NOMO-1 treated with DMSO at 0.1 percent for 48 hours (cell line): ENCODE results near the gene GXYLT2.
"Not testable (repeated sequence)": the region's sequence is repeated elsewhere in the genome, so short reads cannot be mapped to it uniquely, and the experiment has no call there.

ENCODE experiments used
- DNase-seq: peaks from one replicate; lab custom pipeline; 2025; ENCODE audit not compliant: unreplicated experiment; lab: John Stamatoyannopoulos, UW

Gene GXYLT2

DNA sequence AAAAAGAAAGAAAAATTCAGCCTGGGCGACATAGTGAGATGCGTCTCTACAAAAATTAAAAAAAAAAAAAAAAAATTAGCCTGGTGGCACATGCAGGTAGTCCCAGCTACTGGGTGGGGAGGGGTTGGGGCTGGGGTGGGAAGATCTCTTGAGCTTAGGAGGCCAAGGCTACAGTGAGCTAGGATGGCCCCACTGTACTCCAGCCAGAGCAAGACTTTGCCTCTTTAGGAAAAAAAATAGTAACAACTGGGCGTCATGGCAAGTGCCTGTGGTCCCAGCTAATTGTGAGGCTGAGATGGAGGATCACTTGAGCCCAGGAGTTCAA, 84.8 kb downstream of the GXYLT2 start:
- no peak for DNase-seq

DNA sequence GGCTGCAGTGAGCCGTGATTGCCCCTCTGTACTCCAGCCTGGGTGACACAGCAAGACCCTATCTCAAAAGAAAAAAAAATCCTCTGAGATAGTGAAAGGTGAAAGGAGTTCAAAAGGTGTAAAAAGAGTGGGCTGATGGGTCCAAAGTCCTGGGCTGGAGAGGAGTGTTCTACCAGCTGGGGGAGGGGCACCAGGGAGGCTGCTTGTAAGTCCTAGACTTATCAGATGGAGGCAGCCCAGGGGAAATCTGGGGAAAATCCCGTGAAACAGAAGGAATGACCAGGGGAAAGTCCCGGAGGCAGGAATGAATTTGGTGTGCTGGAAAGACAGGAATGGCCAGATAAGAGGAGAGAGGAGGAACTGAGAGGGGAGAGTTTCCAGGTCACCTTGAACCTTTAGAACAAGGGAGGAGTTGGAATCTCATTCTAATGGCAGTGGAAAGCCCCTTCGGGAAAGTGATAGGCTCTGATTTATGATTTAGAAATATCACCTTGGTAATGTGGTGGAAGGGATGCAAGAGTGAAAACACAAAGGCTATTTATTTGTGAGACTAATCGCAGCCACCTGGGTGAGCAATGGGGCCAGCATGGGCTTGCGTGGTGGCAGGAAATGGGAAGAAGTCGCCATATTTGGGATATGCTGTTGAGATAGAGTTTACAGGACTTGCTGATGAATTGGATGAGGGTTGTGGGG, 85.3 kb downstream of the GXYLT2 start:
- no peak for DNase-seq

DNA sequence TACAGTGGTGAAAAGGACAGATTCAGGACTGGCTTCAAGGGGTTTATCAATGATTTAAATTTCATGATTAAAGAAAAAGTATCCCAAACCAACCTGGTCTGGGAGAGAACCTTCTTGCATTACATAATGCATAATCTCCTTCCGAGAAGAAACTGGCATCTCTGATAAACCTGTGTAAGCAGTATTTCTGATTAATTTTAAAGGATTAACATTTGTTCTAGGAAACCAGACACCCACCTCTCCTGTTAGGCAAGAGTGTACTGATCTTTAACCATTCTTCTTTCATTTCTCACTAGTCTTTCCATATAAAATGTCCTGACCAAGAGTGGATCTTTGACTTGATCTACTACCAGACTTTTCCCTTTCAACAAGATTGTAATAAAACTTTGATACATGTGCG, 85.9 kb downstream of the GXYLT2 start:
- DNase-seq = no peak

DNA sequence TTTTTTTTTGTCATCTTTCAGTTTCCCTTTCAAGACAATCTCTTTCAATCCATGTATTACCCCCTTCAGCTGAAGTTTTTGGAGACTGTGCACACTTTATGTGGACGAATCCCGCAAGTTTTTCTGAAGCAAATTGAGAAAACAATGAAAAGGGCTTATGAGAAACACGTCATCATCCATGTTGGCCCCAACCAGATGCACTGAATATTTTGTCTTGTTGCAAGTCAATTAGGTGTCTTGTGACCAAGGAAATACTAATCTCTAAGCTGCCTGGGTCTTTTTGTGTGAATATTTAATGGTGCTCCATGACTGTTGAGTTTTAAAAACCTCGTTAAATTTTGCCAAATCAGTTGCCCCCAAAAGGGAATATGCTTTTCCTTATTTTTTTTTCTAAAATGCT, 87.1 kb downstream of the GXYLT2 start:
- no peak for DNase-seq

DNA sequence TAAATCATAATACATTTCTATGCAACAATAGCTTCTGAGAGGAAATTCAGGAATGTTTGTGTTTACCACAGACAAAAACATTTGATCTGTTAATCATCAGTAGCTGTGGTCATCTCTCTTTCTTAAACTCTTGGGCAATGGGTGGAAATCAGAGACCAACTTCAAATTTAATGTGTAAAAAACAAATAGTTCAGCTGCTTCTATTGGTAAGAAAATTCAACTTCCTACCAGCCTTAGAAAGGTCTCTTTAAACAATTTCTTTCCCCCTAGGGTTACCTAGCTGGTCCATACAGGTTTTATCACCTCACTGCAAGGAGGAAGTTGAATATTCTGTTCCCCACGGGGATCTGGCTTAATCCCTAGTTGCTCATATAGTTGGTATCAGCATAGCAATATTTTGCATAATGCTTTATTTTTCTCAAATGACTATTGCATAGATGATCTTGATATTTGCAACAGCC, 88.5 kb downstream of the GXYLT2 start:
- no peak for DNase-seq

DNA sequence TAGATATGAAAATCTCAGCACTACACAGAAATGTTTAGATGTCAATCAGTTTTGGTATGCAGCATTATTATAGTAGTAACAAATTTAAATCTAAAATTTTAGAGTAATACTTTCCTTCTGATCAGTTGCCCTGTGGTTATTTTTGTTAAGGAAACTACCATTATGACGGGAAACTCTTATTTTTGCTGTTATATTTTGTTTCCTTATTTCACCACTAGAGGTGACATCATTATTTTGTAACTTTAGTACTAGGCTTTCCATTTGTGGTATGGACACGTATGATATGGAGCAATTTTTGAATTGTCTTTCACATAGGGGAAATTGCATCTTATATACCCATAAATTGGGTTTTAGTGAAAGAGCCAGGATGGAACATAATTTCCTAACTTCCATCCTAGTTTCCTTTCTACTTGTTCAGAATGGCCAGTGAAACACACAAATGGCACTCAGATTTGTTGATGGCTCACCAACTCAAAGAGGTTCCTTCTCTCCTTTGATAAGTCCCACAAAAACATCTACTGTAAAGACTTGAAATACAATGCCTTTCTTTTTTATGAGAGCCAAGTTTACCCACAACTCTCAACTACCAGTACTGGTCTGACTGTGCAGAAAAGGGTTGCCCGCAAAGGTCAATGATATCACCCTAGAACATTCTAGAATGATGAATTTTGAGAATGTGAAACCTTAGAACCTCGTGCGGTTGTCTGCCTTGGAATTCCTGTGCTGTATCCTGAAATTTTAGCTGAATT, 89.4 kb downstream of the GXYLT2 start:
- DNase-seq = peak; percentile 90

DNA sequence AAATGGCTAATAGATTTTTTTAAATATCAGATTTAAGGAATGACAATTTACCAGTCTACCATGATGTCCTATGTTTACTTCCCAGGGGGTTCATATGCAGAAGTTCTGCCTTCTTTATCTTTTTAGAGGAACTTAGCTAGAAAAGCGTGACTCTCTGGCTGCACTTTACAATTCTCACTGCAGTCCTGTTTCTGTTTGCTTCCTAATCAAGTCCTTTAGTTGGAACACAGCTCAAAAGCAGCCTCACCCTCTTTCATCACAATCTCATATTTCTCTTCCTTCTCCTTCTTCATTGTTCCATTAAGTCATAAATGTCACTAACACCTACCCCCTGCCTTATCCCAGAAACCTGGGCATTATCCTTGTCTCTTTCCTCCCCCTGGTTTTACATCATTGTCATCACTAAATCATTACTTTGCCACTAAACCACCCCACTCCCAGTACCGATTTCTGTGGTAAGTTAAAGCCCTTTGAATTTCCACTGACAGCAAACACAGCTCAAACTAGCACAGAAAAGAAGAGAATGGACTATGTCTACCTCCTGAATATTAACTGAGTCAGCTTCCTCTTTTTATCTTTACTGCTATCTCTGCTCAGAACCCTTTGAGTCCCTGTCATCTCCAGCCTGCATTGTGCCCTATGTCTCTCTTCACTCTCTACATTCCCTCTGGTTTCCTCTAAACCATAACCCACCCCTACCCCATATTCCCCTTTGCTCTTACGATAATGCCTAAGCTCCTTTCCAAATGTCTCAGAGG, 94.9 kb downstream of the GXYLT2 start:
- DNase-seq = peak; percentile 47

DNA sequence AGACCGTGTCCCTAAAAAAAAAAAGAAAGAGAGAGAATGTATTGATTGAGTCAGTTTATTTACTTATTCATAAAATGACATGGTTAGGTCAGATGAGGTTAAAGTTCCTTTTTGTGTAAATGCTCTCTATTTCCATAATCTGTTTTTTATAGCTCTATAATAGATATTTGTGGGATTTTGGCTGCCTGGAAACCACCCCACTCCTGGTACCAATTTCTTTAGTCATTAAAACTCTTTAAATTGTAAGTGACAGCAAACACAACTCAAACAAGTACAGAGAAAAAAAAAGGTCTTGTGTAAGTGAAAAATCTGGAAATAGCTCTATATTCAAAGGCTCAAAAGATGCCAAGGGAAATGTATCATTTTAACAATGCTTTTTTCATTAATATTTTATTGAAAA, 97.7 kb downstream of the GXYLT2 start:
- no peak for DNase-seq

DNA sequence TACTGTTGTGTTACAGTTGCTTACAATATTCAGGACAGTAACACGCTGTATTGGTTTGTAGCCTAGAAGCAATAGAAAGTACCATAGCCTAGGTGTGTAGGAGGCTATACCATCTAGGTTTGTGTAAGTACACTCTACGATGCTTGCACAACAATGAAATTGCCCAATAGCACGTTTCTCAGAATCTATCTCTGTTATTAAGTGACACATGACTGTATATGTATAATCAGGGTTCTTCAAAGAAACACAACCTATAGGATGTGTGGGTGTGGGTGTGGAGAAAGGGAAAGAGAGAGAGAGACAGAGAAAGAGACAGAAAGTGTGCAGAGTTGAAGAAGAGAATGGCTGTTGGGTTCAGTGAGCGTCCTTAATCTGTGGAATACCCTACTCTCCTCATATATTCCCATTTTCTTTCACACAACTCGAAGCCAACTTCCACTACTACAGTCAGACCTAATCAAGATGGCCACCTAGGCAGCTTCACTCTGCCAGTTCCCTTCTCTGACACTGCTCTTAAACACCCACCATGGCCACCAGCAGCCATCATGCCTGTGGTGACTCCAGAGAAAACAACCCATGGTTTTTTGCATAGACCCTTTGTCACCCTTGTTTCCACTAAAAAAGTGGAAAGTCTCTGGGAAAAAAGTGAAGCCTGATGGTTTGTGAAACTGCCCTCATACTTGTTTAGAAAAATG, 103.0 kb downstream of the GXYLT2 start:
- no peak for DNase-seq

DNA sequence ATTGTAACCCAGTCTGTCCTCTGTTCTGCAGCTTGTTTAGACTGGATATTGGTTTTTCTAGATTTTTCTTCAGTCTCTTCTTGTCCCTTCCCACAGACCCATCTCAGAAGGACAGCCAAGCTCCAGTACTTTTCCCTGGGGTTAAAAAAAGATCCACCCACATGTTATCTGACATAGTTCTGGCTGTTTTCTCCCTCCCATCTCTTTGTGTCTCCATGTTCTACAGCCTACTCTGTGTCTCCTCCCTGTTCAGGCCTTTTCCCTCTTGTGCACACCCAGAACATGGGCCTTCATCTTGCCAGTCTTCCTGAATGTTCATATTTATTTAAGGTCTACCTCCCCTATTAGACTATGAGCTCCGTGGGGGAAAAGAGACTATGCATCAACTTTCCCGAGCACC, 103.7 kb downstream of the GXYLT2 start:
- DNase-seq = no peak

DNA sequence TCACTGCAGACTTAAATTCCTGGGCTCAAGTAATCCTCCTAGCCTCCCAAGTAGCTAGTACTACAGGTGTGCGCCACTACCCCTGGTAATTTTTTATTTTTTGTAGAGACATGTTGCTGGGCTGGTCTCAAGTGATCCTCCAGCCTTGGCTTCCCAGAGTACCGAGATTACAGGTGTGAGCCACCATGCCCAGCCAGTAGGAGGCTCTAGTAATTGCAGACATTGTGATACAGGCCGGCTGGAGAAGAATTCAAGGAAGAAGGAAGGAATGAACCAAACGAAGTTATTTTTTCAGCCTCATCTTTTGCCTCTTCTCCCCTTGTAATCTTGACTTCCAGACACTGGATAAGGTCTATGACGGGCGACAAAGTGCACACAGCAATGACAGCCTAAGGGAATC, 105.5 kb downstream of the GXYLT2 start:
- DNase-seq = no peak

DNA sequence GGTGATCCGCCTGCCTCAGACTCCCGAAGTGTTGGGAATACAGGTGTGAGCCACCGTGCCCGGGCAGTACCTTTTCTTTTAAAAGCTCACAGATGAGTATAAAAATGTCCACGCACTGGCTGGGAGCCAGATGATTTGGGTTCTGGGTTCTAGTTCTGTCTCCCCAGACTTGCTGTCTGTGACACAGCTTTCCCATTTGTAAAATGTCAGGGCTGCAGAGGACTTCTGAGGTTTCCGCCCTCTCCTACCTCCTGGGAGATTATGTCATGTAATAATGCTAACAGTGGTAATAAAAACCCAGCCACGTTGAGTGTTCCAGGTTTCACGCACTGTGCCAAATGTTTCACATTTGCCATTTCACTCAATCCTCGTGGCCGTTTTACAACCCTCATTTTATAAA, 107.5 kb downstream of the GXYLT2 start:
- no peak for DNase-seq

DNA sequence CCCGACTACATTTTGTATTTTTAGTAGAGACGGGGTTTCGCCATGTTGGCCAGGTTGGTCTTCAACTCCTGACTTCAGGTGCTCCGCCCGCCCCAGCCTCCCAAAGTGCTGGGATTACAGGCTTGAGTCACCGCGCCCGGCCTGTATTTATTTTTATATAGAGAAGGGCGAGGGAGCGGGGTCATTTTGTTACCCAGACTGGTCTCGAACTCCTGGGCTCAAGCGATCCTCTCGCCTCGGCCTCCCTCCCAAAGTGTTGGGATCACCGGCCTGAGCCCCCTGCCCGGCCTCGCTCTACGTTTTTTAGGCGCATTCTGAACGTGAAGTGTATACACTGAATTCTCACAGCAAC, 108.3 kb downstream of the GXYLT2 start:
- no peak for DNase-seq

DNA sequence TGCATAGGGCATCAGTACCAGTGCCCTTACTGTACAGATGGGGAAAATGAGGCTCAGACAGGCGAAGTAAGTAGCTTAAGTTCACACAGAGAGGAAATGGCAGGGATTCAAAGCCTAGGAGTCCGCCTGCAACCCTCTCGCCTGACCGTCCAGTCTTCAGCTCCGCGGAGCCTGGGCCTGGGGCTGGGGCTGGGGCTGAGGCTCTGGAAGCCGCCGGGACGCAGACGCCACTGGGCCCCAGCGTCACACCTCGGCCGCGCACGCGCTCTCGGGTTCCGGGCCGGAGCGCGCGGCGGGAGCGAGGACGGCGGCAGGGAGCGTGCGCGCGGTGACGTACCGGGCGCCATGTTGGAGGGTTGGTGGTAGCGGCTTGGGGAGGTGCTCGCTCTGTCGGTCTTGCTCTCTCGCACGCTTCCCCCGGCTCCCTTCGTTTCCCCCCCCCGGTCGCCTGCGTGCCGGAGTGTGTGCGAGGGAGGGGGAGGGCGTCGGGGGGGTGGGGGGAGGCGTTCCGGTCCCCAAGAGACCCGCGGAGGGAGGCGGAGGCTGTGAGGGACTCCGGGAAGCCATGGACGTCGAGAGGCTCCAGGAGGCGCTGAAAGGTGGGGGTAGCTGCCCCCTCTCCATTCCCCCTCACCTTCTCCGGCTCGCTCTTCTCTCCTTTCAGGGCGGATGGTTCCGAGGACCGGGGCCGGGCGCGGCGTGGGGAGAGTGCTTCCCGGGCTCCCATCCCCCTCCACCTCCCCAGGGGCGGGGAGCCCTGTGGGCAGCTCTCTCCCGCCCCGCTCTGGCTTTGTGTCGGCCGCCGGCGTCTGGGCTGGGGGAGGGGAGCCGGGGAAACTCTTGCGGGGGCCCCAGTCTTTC, 108.9 kb downstream of the GXYLT2 start, which contains the start of gene PPP4R2:
TSS of gene PPP4R2 (plus strand) at position 339 of the 861 bp plus-strand sequence. CDS start at position 566, 227 bp downstream.
- DNase-seq = peak; percentile 77

DNA sequence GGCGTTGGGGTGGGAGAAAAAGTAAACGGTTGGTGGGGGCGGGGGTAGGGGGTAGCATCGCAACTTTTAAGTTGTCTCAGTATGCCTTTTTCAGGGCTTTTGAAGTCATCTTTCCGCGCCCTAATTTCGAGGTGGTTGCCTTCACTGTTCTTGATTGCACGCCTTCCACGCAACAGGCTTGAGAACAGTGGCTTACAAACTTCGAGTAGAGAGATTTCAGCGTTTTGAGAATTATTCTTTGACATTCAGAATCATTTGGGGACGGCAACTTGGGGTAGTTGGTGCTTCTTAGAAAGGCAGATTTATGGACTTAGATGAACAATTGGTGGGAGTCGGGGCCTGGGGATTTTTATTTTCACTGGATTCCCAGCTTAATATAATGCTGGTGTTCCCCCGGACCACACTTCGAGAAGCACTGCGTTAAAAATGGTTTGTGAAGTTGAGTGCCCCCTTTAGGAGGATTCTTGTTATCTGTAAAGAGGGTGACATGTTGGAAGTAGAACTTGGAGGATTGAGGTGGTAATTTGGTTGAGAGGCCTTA, 109.6 kb downstream of the GXYLT2 start:
- peak; percentile 67 for DNase-seq

DNA sequence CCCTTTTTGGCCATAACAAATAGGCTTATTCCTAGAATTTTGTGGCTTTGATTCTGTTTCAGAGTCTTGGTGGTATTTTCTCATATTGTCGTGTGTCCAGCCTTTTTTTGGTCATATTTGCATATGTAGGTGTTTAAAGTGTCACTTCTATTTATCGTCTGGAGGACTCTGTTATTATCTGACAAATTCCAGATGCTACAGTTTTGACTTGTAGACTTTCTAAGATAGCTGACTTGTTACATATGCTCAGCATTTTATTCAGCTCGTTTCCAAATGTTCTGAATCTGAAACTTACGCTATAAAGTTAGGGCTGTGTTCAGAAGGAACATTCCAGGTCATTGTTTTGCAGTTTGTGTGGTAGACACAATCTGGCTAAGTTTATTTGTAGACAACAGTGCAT, 110.6 kb downstream of the GXYLT2 start:
- no peak for DNase-seq

DNA sequence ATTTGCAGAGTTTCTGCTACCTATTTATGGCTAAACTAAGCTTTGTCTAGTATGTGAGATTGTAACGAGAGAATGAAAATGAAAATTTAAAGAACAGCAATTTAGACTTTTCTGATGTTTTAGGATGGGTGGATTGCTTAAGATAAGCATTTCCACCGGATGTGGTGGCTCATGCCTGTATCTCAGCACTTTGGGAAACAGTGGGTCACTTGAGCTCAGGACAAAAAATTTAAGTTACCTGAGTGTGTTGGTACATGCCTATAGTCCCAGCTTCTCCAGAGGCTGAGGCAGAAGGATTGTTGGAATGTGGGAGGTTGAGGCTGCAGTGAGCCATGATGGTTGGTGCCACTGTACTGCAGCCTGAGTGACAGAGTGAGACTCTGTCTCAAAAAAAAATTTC, 112.1 kb downstream of the GXYLT2 start:
- no peak for DNase-seq

DNA sequence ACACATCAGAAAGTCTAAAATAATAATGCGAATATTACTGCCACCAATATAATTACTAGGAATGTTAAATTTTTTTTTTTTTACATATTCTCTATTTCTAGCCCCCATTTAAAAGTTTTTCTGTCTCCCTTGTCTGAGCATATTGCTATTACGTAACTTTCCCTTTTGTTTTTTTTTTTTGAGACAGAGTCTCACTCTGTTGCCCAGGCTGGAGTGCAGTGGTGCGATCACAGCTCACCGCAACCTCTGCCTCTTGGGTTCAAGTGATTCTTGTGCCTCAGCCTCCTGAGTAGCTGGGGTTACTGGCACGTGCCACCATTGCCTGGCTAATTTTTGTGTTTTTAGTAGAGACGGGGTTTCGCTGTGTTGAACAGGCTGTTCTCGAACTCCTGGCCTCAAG, 115.2 kb downstream of the GXYLT2 start:
- DNase-seq = not testable (repeated sequence)

DNA sequence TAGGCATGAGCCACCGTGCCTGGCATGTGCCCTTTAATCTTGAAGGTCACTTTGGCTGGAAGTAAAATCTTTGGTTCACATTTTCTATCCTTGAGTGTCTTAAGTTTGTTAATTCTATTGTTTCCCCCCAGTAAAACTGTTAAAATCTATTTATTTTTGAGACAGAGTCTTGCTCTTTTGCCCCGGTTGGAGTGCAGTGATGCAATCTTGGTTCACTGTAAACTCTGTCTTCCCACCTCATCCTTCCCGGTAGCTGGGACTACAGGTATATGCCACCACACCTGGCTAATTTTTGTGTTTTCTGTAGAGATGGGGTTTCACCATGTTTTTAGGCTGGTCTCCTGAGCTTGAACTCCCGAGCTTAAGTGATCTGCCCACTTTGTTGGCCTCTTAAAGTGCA, 116.5 kb downstream of the GXYLT2 start:
- no peak for DNase-seq

DNA sequence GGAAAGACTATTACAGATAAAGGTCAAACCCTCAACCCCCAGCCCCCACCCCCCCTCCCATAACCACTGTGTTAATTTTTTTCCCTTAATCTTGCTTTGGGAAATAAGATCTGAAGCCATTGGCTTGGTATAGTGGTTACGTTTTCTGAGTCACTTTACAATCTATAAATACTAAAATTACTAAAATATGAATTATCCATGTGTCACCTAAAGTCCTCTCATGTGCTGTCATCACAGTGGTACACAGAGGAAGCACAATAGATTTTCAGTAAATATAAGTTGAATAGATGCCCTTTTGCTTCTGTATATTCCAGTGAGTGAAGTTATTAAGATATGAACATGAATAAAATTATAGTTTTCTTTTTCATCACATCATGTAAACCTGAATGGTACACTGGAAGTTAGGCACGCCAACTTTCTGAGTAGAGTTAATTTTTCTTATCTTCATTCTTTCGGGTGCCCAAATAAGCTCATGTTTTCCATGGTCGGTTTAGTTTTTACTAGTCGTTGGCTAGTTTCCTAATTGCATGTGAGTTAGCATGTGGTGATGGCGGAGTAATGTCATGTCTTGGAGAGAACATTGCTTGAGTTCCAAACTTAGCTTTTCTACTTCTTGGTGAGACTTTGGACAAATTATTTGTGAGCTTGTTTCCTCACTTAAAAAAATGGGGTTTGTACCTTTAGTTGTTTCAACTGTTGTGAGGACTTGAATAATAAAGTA, 120.3 kb downstream of the GXYLT2 start:
- DNase-seq = no peak
